Prostate gland (tissue), 2 donors: ENCODE measurements around the gene EEF1AKMT1.

ENCODE experiments used
- CTCF ChIP-seq, 4 experiments: fragments of 200-600 bp in 2 of 4; fragments of 450-650 bp in 2 of 4; sonication (generic) in 2 of 4; IDR thresholded peaks; 1 replicate in 3 of 4; 2 replicates in 1 of 4; pipeline ENCODE4 v1.5.1; 2016 to 2019; ENCODE audit warnings: antibody characterized with exemption in 4 of 4, mild to moderate bottlenecking in 2 of 4, moderate library complexity in 2 of 4
- POLR2A ChIP-seq: fragments of 450-650 bp; IDR thresholded peaks from one replicate; pipeline ENCODE4 v1.6.1; 2016; ENCODE audit warnings: antibody characterized with exemption, mild to moderate bottlenecking

- TF ChIP-seq CTCF (IDR thresholded peaks at IDR 0.05) (no peak), POLR2A (no peak)
These were observed 39.1 kb upstream of the EEF1AKMT1 start for GRCh38 chr13:20812890-20813289.
